ENCODE results near the gene SMG6. TPM values are rescaled to one million over a fixed set of nuclear protein-coding genes. Genes with fewer than 3 reads are reported as not detected.
"Not testable (repeated sequence)": the region's sequence is repeated elsewhere in the genome, so short reads cannot be mapped to it uniquely, and the experiment has no call there.

SMG6 gene
- total and polyA plus RNA-seq, 2 donors (not counting 1 experiment from before 2014, with no cell fraction given), result 10.6 to 35.5 TPM

- no peak overlapping the region for H3K9ac ChIP-seq (ENCODE audit: low read length)
- DNase-seq (no peak), ATAC-seq (ENCODE audit: low read depth) (no peak)
- Mint-ChIP-seq H3K9me3 (ENCODE audit: insufficient read depth) (no peaks in the 10 kb centered on the region), H3K4me3 (no peak overlapping the region), H3K27ac (no peak overlapping the region), H3K27me3 (no peaks in the 10 kb centered on the region), H3K4me1 (peaks cover 9% of the 10 kb centered on the region)
- H3K4me1 ChIP-seq (ENCODE audit: control insufficient read depth in 2 of 2, insufficient read depth in 2 of 2, low read length in 2 of 2), result peaks cover 6 to 7% of the 10 kb centered on the region in 2 donors
- H3K36me3 ChIP-seq (replicated peaks in 1 of 2; ENCODE audit: control extremely low read depth in 1 of 2, control insufficient read depth in 1 of 2, extremely low read depth in 1 of 2, insufficient read depth in 2 of 2, low read length in 1 of 2), result no peaks in the 10 kb centered on the region
- TF ChIP-seq EZH2 (IDR thresholded peaks at IDR 0.05; ENCODE audit: borderline replicate concordance, insufficient read depth, low read depth, low read length, poor library complexity, severe bottlenecking) (no peak), CTCF (IDR thresholded peaks at IDR 0.05) (no peak)
- no peaks in the 10 kb centered on the region for H3K79me2 ChIP-seq (ENCODE audit: control insufficient read depth, insufficient read depth, low read length)
- no peaks in the 10 kb centered on the region for H3K27me3 ChIP-seq (replicated peaks in 1 of 4; ENCODE audit: control extremely low read depth in 1 of 4, control insufficient read depth in 3 of 4, insufficient read depth in 4 of 4, low read length in 3 of 4)
- no peak overlapping the region for H3K4me2 ChIP-seq (replicated peaks; ENCODE audit: low read depth, low read length, poor library complexity, severe bottlenecking)
- no peak overlapping the region for H3K27ac ChIP-seq (ENCODE audit: low read length in 2 of 2)
- no peaks in the 10 kb centered on the region for H3K9me3 ChIP-seq (ENCODE audit: control extremely low read depth in 1 of 3, control insufficient read depth in 2 of 3, insufficient read depth in 1 of 3, low read length in 2 of 3)
- H3K4me3 ChIP-seq (ENCODE audit: control extremely low read depth in 1 of 5, extremely low read depth in 1 of 5, insufficient read depth in 1 of 5, low read depth in 2 of 5, low read length in 4 of 5), result no peak overlapping the region
- ChIA-PET CTCF (no interaction called here), POLR2A (no interaction called here)
- 100% methylated on average over 2 of the region's 3 CpGs for WGBS (ENCODE audit: insufficient coverage)
- H4K20me1 ChIP-seq (ENCODE audit: control insufficient read depth, insufficient read depth, low read length, poor library complexity, severe bottlenecking), result no peaks in the 10 kb centered on the region
- intact Hi-C loops (cut with micrococcal nuclease), result no loop called here
- H2AFZ ChIP-seq (ENCODE audit: insufficient read depth, low read depth, low read length, poor library complexity, severe bottlenecking), result no peak overlapping the region
Measured at GRCh38 chr17:2143332-2143731, 160.3 kb downstream of the SMG6 start.

GRCh38 chr17:2142682-2143081 lies 160.9 kb downstream of the SMG6 start:
- H2AFZ ChIP-seq (ENCODE audit: insufficient read depth, low read depth, low read length, poor library complexity, severe bottlenecking); H3K4me2 ChIP-seq (replicated peaks; ENCODE audit: low read depth, low read length, poor library complexity, severe bottlenecking); ATAC-seq (ENCODE audit: low read depth); CTCF ChIA-PET; H3K27ac ChIP-seq (ENCODE audit: low read length in 2 of 2); POLR2A ChIA-PET; H3K27me3 ChIP-seq (replicated peaks in 1 of 4; ENCODE audit: control extremely low read depth in 1 of 4, control insufficient read depth in 3 of 4, insufficient read depth in 4 of 4, low read length in 3 of 4); H3K27ac Mint-ChIP-seq; DNase-seq; H3K36me3 ChIP-seq (replicated peaks in 1 of 2; ENCODE audit: control extremely low read depth in 1 of 2, control insufficient read depth in 1 of 2, extremely low read depth in 1 of 2, insufficient read depth in 2 of 2, low read length in 1 of 2); H3K4me3 ChIP-seq (ENCODE audit: control extremely low read depth in 1 of 5, extremely low read depth in 1 of 5, insufficient read depth in 1 of 5, low read depth in 2 of 5, low read length in 4 of 5); H3K4me3 Mint-ChIP-seq; H3K9me3 Mint-ChIP-seq (ENCODE audit: insufficient read depth); H3K9ac ChIP-seq (ENCODE audit: low read length); H4K20me1 ChIP-seq (ENCODE audit: control insufficient read depth, insufficient read depth, low read length, poor library complexity, severe bottlenecking); H3K27me3 Mint-ChIP-seq; H3K9me3 ChIP-seq (ENCODE audit: control extremely low read depth in 1 of 3, control insufficient read depth in 2 of 3, insufficient read depth in 1 of 3, low read length in 2 of 3); intact Hi-C loops (cut with micrococcal nuclease); H3K79me2 ChIP-seq (ENCODE audit: control insufficient read depth, insufficient read depth, low read length): not testable (repeated sequence)
- peaks cover 15% of the 10 kb centered on the region for H3K4me1 Mint-ChIP-seq
- WGBS (ENCODE audit: insufficient coverage), result 100% methylated on average over 3 of the region's 8 CpGs
- H3K4me1 ChIP-seq (ENCODE audit: control insufficient read depth in 2 of 2, insufficient read depth in 2 of 2, low read length in 2 of 2), result peaks cover 12 to 13% of the 10 kb centered on the region in 2 donors

Data from B cell (primary cell).